HL-60 (cell line): Measurements from ENCODE around the gene CCNY.

Experiments used
- CTCF ChIP-seq: IDR thresholded peaks from one replicate; pipeline ENCODE4 v1.5.1; 2011; ENCODE audit warnings: low read length, control low read depth, inconsistent platforms; ENCODE audit not compliant: insufficient read depth
- GABPA ChIP-seq: IDR thresholded peaks from 2 replicates; pipeline ENCODE4 v1.6.1; 2012; ENCODE audit warnings: low read depth

- TF ChIP-seq GABPA (no peak), CTCF (no peak)
Measured at GRCh38 chr10:35495521-35496119, 159.3 kb downstream of the CCNY start.
